Left ventricle myocardium inferior (tissue), 1 donor: Measurements from ENCODE around the gene CCDC127. TPM values are rescaled to one million over a fixed set of nuclear protein-coding genes. Genes with fewer than 3 reads are reported as not detected.

Experiments used
- DNase-seq: peaks from one replicate; pipeline ENCODE4 v3.0.0-alpha.2; 2020
- H3K27ac ChIP-seq: fragments of 200-600 bp; replicated peaks from 2 replicates; pipeline ENCODE4 v1.8.0; 2021
- H3K27me3 ChIP-seq: fragments of 200-600 bp; 2 replicates; pipeline ENCODE4 v1.8.0; 2021; ENCODE audit warnings: low read depth
- H3K36me3 ChIP-seq: fragments of 200-600 bp; 2 replicates; pipeline ENCODE4 v1.8.0; 2021
- H3K4me1 ChIP-seq: fragments of 200-600 bp; 2 replicates; pipeline ENCODE4 v1.8.0; 2021
- H3K4me3 ChIP-seq: fragments of 200-600 bp; 2 replicates; pipeline ENCODE4 v1.8.0; 2021; ENCODE audit warnings: mild to moderate bottlenecking, moderate library complexity
- H3K9me3 ChIP-seq: fragments of 200-600 bp; replicated peaks from 2 replicates; pipeline ENCODE4 v1.8.0; 2021
- CTCF ChIP-seq: fragments of 200-600 bp; IDR thresholded peaks from 2 replicates; pipeline ENCODE4 v1.8.0; 2021; ENCODE audit warnings: antibody characterized with exemption, mild to moderate bottlenecking, borderline replicate concordance
- intact Hi-C: fragments of 100-400 bp; cut with micrococcal nuclease; formaldehyde crosslinking; loops from one replicate; pipeline ENCODE4 v1.11.0; 2022
- total RNA-seq: library from RNA; stranded (reverse); fragmentation: NEBNext Ultra II Directional; extraction: Animal tissue kit (Norgen Biotek cat#: 25700); gene quantifications from one replicate; pipeline ENCODE4 v1.2.1, GENCODE V29; 2021
- donor health status: DM: no; HTN: yes; CAD: no; lungs with severe emphysema.

The CCDC127 gene
- total RNA-seq, 1 donor from 2014 or later: 7.9 TPM

- Histone ChIP-seq H3K27ac (no peak overlapping the region), H3K27me3 (peaks cover 48% of the 10 kb centered on the region), H3K4me1 (no peaks in the 10 kb centered on the region), H3K9me3 (no peaks in the 10 kb centered on the region), H3K4me3 (no peak overlapping the region), H3K36me3 (no peaks in the 10 kb centered on the region)
- TF ChIP-seq CTCF: no peak
- intact Hi-C loops: no loop called here
- DNase-seq: no peak
Measured at GRCh38 chr5:155651-156410, 62.1 kb downstream of the CCDC127 start.

GRCh38 chr5:154826-155225, 63.1 kb downstream of the CCDC127 start:
- Histone ChIP-seq H3K27me3 (peaks cover 40% of the 10 kb centered on the region), H3K36me3 (no peaks in the 10 kb centered on the region), H3K9me3 (no peaks in the 10 kb centered on the region), H3K4me1 (no peaks in the 10 kb centered on the region), H3K27ac (no peak overlapping the region), H3K4me3 (no peak overlapping the region)
- intact Hi-C loops: no loop called here
- no peak for DNase-seq
- no peak for TF ChIP-seq CTCF

GRCh38 chr5:154236-154635, 63.7 kb downstream of the CCDC127 start:
- no peak for DNase-seq
- TF ChIP-seq CTCF: no peak

GRCh38 chr5:153256-153655, 64.7 kb downstream of the CCDC127 start:
- Histone ChIP-seq H3K4me3 (no peak overlapping the region), H3K27me3 (peaks cover 24% of the 10 kb centered on the region), H3K4me1 (no peaks in the 10 kb centered on the region), H3K36me3 (no peaks in the 10 kb centered on the region), H3K27ac (no peak overlapping the region), H3K9me3 (peaks cover 13% of the 10 kb centered on the region)
- TF ChIP-seq CTCF: no peak
- DNase-seq: no peak
- intact Hi-C loops: no loop called here

More at GRCh38 chr5:154236-154635, 63.7 kb downstream of the CCDC127 start:
- H3K4me3 ChIP-seq: no peak overlapping the region
- H3K27ac ChIP-seq: no peak overlapping the region
- intact Hi-C loops: no loop called here
- H3K4me1 ChIP-seq: no peaks in the 10 kb centered on the region
- no peaks in the 10 kb centered on the region for H3K36me3 ChIP-seq
- H3K27me3 ChIP-seq: peaks cover 34% of the 10 kb centered on the region
- H3K9me3 ChIP-seq: peaks cover 3% of the 10 kb centered on the region

- peaks cover 24% of the 10 kb centered on the region for H3K9me3 ChIP-seq
- no peaks in the 10 kb centered on the region for H3K4me1 ChIP-seq
- intact Hi-C loops: no loop called here
- DNase-seq: no peak
- no peak overlapping the region for H3K4me3 ChIP-seq
- no peaks in the 10 kb centered on the region for H3K36me3 ChIP-seq
- H3K27ac ChIP-seq: no peak overlapping the region
- no peak for TF ChIP-seq CTCF
- peaks cover 20% of the 10 kb centered on the region for H3K27me3 ChIP-seq
Measured at GRCh38 chr5:152077-152476, 65.9 kb downstream of the CCDC127 start.
